ENCODE data around the gene SERPINH1.

The SERPINH1 gene

GRCh38 chr11:75518771-75519653, 43.0 kb upstream of the SERPINH1 start:
- TF ChIP-seq CTCF (IDR thresholded peaks at IDR 0.05; ENCODE audit: insufficient read depth, low read depth, low read length, missing control alignments): no peak
- no peak overlapping the region for H3K4me3 ChIP-seq (ENCODE audit: low read length)
- DNase-seq (ENCODE audit: low read depth): no peak

- H3K4me3 ChIP-seq (ENCODE audit: low read length): no peak overlapping the region
- DNase-seq (ENCODE audit: low read depth): no peak
- no peak for TF ChIP-seq CTCF (IDR thresholded peaks at IDR 0.05; ENCODE audit: insufficient read depth, low read depth, low read length, missing control alignments)
Measured at GRCh38 chr11:75520688-75521087, 41.4 kb upstream of the SERPINH1 start.

- no peak for TF ChIP-seq CTCF (IDR thresholded peaks at IDR 0.05; ENCODE audit: insufficient read depth, low read depth, low read length, missing control alignments)
- H3K4me3 ChIP-seq (ENCODE audit: low read length): no peak overlapping the region
- DNase-seq (ENCODE audit: low read depth): no peak
Measured at GRCh38 chr11:75522286-75523044, 39.6 kb upstream of the SERPINH1 start.

- H3K4me3 ChIP-seq (ENCODE audit: low read length): no peak overlapping the region
- no peak for TF ChIP-seq CTCF (IDR thresholded peaks at IDR 0.05; ENCODE audit: insufficient read depth, low read depth, low read length, missing control alignments)
- DNase-seq (ENCODE audit: low read depth): no peak
Measured at GRCh38 chr11:75523189-75523588, 38.9 kb upstream of the SERPINH1 start.

GRCh38 chr11:75523811-75524664, 38.0 kb upstream of the SERPINH1 start:
- no peak for DNase-seq (ENCODE audit: low read depth)
- no peak overlapping the region for H3K4me3 ChIP-seq (ENCODE audit: low read length)
- no peak for TF ChIP-seq CTCF (IDR thresholded peaks at IDR 0.05; ENCODE audit: insufficient read depth, low read depth, low read length, missing control alignments)

- TF ChIP-seq CTCF (IDR thresholded peaks at IDR 0.05; ENCODE audit: insufficient read depth, low read depth, low read length, missing control alignments): no peak
- no peak for DNase-seq (ENCODE audit: low read depth)
Measured at GRCh38 chr11:75524665-75525432, 37.2 kb upstream of the SERPINH1 start.

More at GRCh38 chr11:75524665-75525432, 37.2 kb upstream of the SERPINH1 start:
- peak overlapping the region; percentile 49 for H3K4me3 ChIP-seq (ENCODE audit: low read length)

Data from epithelial cell of esophagus (primary cell).